Psoas muscle (tissue), 8 donors: ENCODE data around the gene AMZ1. TPM values are rescaled to one million over a fixed set of nuclear protein-coding genes. Genes with fewer than 3 reads are reported as not detected.

Experiments used
- ATAC-seq, 4 donors: fragments of 200-7000 bp; cut with Tn5 transposase; one replicate each; pipeline ENCODE4 v1.9.1; 2020; ENCODE audit warnings: moderate library complexity in 3 of 4, mild to moderate bottlenecking in 2 of 4
- DNase-seq, 2 donors: peaks; one replicate each; pipeline ENCODE4 v3.0.0-alpha.2; 2020
- H3K27ac ChIP-seq: fragments of 200-600 bp; one replicate; pipeline ENCODE4 v1.8.0; 2022
- H3K27me3 ChIP-seq, 3 donors: fragments of 200-600 bp in 1 of 3; one replicate each; pipeline versions ENCODE4 v1.6.1 to v1.8.0; 2013 to 2022; ENCODE audit warnings: low read length in 2 of 3, mild to moderate bottlenecking in 2 of 3, moderate library complexity in 1 of 3; ENCODE audit not compliant: insufficient read depth in 3 of 3
- H3K36me3 ChIP-seq, 2 donors: fragments of 200-600 bp in 1 of 2; one replicate each; pipeline versions ENCODE4 v1.6.1 to v1.8.0; 2013 to 2022; ENCODE audit warnings: low read depth in 1 of 2, mild to moderate bottlenecking in 1 of 2, moderate library complexity in 1 of 2; ENCODE audit not compliant: insufficient read depth in 1 of 2
- H3K4me1 ChIP-seq: fragments of 200-600 bp; one replicate; pipeline ENCODE4 v1.8.0; 2022
- H3K4me3 ChIP-seq: fragments of 200-600 bp; one replicate; pipeline ENCODE4 v1.8.0; 2022; ENCODE audit warnings: mild to moderate bottlenecking
- H3K9me3 ChIP-seq: fragments of 200-600 bp; one replicate; pipeline ENCODE4 v1.8.0; 2022
- CTCF ChIP-seq: fragments of 200-600 bp; IDR thresholded peaks from one replicate; pipeline ENCODE4 v1.8.0; 2022; ENCODE audit warnings: antibody characterized with exemption
- WGBS, 3 donors: extraction: QIAGEN DNeasy Blood & Tissue Kit; methylation state at CpG; one replicate each; pipeline versions ENCODE4 v1.1.6 to v1.1.7; 2013; 5-methylcytosine and 5-hydroxymethylcytosine counted together
- intact Hi-C, 2 donors: fragments of 100-400 bp; cut with DNase I; formaldehyde crosslinking; loops; one replicate each; pipeline versions ENCODE4 v1.11.0 to v1.14.2; 2022
- polyA plus RNA-seq, 3 donors: library from polyadenylated mRNA; stranded (reverse); fragments of 200-250 nt; gene quantifications; one replicate each; pipeline ENCODE4 v1.2.3, GENCODE V29; 2013
- total RNA-seq, 4 donors: library from RNA; stranded (reverse); fragmentation: NEBNext Ultra II Directional in 2 of 4; extraction: Animal tissue kit (Norgen Biotek cat#: 25700) in 2 of 4; gene quantifications; one replicate each; pipeline versions ENCODE4 v1.2.1 to v1.2.4, GENCODE V29; 2021 to 2023
- donor health status: healthy with polysubstance abuse.
- donor health status: DM: no; HTN: no; CAD: no; lungs with moderate emphysema.
- donor health status: Bipolar disorder and iron deficiency.
- donor health status: healthy.
- donor health status: DM: yes; HTN: yes; CAD: no.
- donor health status: DM: no; HTN: no; CAD: no.
- donor health status: DM: no; HTN: no; CAD: no.
- donor health status: DM: yes; HTN: yes; CAD: no.

AMZ1 gene
- total and polyA plus RNA-seq, 7 donors: 0.03 TPM; not detected in 6

GRCh38 chr7:2640482-2640830, 47.5 kb upstream of the AMZ1 start:
- Histone ChIP-seq H3K4me3 (no peak overlapping the region), H3K4me1 (peaks cover 44% of the 10 kb centered on the region), H3K27ac (peak overlapping the region; percentile 72), H3K9me3 (no peaks in the 10 kb centered on the region), H3K27me3 (no peaks in the 10 kb centered on the region), H3K36me3 (no peaks in the 10 kb centered on the region)
- no peak for TF ChIP-seq CTCF
- ATAC-seq (no peak), DNase-seq (peak in 1 of 2 donors; percentile 39)
- intact Hi-C loops: no loop called here
- whole genome bisulfite sequencing, 3 donors: 51 to 66% (median 54%) methylated on average over 12 of the region's 12 CpGs

- no peak for TF ChIP-seq CTCF
- Histone ChIP-seq H3K27me3 (no peaks in the 10 kb centered on the region), H3K27ac (peak overlapping the region; percentile 72), H3K36me3 (no peaks in the 10 kb centered on the region), H3K9me3 (no peaks in the 10 kb centered on the region), H3K4me3 (peak overlapping the region; percentile 45), H3K4me1 (peaks cover 44% of the 10 kb centered on the region)
- intact Hi-C loops: no loop called here
- ATAC-seq: peak; percentile 18 to 26 (median 22)
- WGBS, 3 donors: 39 to 48% (median 47%) methylated on average over 8 to 9 of the region's 9 CpGs
- no peak for DNase-seq
These were observed 47.1 kb upstream of the AMZ1 start for GRCh38 chr7:2640846-2641316.

GRCh38 chr7:2641406-2642393, 46.3 kb upstream of the AMZ1 start:
- no peaks in the 10 kb centered on the region for H3K9me3 ChIP-seq
- H3K4me3 ChIP-seq: peak overlapping the region; percentile 45
- peak; percentile 91 to 92 for DNase-seq
- ATAC-seq: peak; percentile 69 to 84 (median 78)
- intact Hi-C loops: no loop called here
- WGBS, 3 donors: 4 to 7% (median 5%) methylated on average over 37 to 39 of the region's 39 CpGs
- H3K36me3 ChIP-seq: no peaks in the 10 kb centered on the region
- no peaks in the 10 kb centered on the region for H3K27me3 ChIP-seq
- TF ChIP-seq CTCF: no peak
- peaks cover 44% of the 10 kb centered on the region for H3K4me1 ChIP-seq
- peak overlapping the region; percentile 72 for H3K27ac ChIP-seq

GRCh38 chr7:2643386-2644219, 44.4 kb upstream of the AMZ1 start:
- TF ChIP-seq CTCF: no peak
- no peak for ATAC-seq
- Histone ChIP-seq H3K4me1 (peaks cover 30% of the 10 kb centered on the region), H3K4me3 (no peak overlapping the region), H3K9me3 (no peaks in the 10 kb centered on the region), H3K36me3 (no peaks in the 10 kb centered on the region), H3K27me3 (no peaks in the 10 kb centered on the region), H3K27ac (no peak overlapping the region)
- no peak for DNase-seq
- WGBS, 3 donors: 87 to 93% (median 92%) methylated on average over 28 to 29 of the region's 29 CpGs
- intact Hi-C loops: no loop called here
